GM18498 (cell line): ENCODE data around the gene COL21A1.

Source experiments
- ATAC-seq: cut with Tn5 transposase; IDR thresholded peaks from one replicate; pipeline ENCODE4 v1.9.1; 2021; ENCODE audit warnings: mild to moderate bottlenecking, moderate library complexity; ENCODE audit not compliant: unreplicated experiment

COL21A1 gene

GRCh38 chr6:56193846-56194245 is 53.5 kb downstream of the COL21A1 start:
- ATAC-seq, result no peak

DNA sequence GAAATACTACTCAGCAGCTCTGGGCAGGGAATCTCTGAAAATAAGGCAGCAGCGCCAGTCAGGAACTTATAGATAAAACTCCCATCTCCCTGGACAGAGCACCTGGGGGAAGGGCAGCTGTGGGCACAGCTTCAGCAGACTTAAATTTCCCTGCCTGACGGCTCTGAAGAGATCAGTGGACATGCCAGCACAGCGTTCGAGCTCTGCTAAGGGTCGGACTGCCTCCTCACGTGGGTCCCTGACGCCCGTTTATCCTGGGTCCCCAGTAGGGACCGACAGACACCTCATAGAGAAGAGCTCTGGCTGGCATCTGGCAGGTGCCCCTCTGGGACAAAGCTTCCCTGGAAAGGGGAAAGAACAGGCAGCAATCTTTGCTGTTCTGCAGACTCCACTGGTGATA is 59.0 kb downstream of the COL21A1 start:
- no peak for ATAC-seq

DNA sequence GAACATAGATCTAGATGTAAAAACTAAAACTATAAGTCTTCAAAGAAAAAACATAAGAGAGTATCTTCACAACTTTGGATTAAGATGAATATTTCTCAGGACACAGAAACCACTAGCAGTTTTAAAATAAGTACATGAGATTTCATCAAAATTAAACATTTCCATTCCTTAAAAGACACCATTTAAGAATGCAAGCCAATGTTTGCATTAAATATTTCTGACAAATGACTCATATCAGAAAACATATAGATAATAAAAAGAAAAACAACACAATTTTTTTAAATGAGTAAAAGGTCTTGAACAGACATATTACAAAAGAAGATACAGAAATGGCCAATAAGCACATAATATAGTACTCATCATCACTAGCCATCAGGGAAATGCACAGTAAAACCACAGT is 59.7 kb downstream of the COL21A1 start:
- no peak for ATAC-seq

DNA sequence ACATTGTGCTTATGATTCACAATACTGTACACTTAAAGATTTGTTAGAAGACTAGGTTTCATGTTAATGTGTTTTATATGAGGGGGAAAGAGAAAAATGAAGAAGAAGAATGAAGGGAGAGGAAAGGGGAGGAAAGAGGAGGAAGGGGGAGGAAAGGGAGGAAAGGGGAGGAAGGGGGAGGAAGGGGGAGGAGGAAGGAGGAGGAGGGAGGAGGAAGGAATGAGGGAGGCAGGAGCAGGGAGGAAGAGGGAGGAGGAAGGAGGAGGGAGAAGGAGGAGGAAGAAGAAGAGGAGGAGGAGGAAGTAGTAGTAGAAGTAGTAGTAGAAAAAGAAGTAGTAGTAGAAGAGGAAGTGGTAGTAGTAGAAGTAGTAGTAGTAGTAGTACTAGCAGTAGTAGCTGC is 70.6 kb downstream of the COL21A1 start:
- no peak for ATAC-seq

- ATAC-seq, result no peak
Measured at GRCh38 chr6:56173228-56173627, 74.2 kb downstream of the COL21A1 start.

GRCh38 chr6:56172144-56172543 is 75.2 kb downstream of the COL21A1 start:
- no peak for ATAC-seq

GRCh38 chr6:56169366-56169765 is 78.0 kb downstream of the COL21A1 start:
- no peak for ATAC-seq

- ATAC-seq, result no peak
Measured at GRCh38 chr6:56168596-56168995, 78.8 kb downstream of the COL21A1 start.

DNA sequence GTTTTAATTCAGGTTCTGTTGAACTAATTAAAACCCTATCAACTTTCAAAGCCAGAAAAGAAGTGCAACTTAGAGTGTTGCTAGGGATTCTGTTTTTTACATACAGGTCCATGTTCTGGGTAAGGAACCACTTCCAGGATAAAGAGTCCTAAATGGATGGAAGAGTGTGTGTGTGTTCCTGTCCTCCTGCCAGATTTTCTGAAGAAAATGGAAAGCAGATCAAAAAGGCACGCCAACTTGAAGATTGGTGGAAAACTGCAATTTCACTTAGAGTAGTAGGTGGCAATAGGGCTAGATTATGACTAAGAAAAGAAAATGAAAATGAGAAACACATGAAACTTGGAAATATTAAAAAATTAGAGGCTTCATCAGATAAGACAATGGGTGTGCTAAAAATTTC is 85.3 kb downstream of the COL21A1 start:
- ATAC-seq, result no peak

DNA sequence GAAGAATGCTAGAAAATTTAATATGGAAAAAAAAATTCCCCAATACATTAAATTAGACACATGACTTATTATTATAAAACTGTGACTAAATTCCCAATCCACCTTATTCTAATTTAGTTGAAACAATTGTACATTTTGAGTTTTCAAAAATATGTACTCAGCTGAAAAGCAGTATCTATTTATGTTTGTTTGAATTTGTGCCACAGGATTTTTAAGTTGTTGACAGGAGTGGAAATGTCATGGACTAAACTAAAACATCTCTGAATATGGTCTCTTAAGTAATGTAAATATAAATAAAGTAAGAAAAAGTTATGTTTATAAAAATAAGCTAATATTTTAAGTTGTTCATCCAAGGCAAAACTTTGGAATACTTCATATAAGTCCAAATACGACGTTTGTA is 86.9 kb downstream of the COL21A1 start:
- ATAC-seq, result no peak

GRCh38 chr6:56158571-56158970 is 88.8 kb downstream of the COL21A1 start:
- no peak for ATAC-seq

DNA sequence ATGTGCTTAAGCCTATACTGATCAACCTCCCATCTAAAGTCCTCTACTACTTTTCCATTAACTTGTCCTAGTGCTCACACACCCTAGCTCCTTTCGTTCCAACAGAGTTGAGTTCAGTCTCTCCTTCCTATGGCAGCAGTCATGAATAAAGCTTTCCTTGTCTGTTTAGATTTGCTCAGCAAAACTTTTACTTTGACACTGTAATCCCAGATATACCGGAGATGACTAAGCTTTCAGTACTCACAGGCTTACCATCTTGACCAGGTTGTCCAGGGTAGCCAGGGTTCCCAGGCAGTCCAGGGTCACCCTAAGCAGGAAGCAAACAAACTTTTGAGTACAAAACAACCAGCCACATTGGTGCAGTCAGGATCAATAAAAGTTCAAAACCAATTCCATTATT is 90.7 kb downstream of the COL21A1 start:
- no peak for ATAC-seq

- ATAC-seq, result no peak
Measured at GRCh38 chr6:56155634-56156141, 91.7 kb downstream of the COL21A1 start.

- ATAC-seq, result no peak
Measured at GRCh38 chr6:56154076-56154475, 93.3 kb downstream of the COL21A1 start.

DNA sequence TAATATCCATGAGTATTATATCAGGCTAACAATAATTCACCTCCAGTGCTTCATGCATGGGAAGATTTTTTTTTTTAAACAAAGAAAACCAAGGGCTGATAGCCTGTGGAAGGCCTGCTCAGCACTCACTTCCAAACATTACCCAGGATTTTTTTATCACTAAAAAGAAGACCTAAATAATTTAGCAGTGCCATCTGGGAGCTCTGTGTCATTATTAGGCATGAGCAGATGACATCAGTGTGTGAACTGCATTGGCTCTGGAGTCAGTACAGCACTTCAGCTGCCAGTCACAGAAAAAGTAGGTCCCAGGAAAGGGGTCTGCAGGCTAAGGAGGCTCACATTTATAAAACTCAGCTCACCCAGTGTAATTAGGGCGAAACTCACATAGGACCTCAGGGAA is 94.8 kb downstream of the COL21A1 start:
- no peak for ATAC-seq

DNA sequence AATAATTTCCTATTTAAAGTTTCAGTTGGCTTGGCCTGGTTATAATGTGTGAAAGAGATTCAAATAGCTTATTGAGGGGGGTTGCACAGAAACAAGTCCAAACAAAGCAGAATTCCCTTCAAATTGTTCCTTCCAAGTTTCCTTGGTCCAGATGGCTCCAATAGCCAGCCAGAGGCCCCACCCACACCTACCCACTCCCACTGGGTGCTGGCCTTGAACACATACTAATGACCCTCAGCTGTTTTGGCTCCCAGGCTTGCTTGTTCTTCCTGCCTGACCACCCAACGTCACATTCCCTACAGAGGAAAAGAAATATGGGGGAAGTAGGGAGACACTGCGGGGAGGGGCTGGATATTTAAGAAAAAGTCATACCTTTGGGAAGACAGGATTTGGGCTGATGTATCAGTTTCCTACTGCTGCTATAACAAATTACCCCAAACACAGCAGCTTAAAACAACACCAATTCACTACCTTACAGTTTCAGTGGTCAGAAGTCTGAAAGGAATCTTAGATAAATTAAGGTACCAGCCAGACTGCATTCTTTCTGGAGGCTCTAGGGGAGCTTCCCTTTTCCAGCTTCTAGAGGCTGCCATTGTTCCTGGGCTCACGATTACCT is 95.7 kb downstream of the COL21A1 start:
- ATAC-seq, result no peak

DNA sequence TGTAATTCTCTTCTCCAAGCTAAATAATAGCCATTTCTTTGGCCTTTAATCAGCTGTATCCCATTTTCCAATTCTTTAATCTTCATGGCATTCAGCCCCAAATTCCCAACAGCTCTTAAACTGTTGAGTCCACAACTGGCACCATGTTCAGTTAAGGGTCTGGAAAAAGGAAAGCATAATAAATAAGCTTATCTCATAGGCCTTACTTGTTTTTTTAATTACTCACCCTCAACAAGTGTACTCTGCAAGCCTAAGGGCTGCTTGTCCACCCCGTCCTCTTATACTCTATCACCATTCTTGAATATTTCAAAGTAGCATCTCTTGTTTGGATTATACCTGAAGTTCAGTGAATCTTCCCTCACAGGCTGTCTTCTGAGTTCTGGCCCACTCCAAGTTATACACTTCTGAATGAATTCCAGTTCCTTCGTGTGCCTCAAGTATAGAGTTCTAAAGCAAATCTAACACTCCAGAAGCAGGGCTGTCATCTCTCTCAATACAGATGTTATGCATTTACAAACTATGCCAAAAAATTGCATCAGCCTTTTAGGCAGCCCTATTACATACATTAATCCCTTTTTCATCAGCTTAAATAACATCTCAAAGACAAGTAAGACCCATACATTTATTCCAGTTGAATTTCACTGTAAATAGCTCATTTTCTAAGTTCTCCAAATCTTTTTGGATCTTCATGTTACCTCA is 98.7 kb downstream of the COL21A1 start:
- no peak for ATAC-seq

GRCh38 chr6:56147766-56148165 is 99.6 kb downstream of the COL21A1 start:
- ATAC-seq, result no peak

DNA sequence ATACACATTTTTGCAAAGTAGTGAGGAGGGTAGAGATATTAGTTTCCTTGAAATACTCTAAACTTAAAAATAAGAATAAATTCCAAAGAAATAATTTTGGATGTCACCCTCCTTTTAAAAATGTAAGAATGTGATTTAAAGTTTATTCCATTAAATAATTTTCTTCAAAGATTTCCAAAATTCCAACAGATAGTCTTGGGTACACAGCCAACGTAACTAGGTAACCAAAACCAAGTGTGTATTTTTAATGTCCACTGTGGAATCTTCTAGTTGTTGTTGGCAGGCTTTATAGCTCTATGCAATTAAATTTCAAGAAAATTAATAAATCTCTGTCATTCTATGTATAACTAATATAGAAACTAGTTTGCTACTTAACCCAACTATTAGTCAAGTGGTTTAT is 101.3 kb downstream of the COL21A1 start:
- no peak for ATAC-seq

DNA sequence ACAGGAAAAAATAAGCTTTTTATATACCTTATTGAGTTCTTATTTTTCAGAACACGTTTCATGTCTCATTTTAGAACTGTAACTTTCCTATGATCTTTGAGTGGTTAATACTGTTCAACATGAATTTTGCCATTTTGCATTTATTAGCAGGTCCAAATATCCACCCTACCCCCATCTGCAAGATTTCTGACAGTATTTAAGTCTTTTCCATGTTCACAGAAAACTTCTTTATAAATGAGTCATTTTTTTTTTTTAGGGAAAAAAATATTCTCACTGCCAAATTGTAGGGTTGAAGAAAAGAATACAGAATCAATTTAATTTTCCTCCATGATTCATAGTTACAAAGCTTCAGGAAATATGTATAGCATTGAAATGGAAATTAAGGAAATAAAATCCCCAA is 101.8 kb downstream of the COL21A1 start:
- ATAC-seq, result no peak

GRCh38 chr6:56144538-56145324 is 102.6 kb downstream of the COL21A1 start:
- no peak for ATAC-seq

DNA sequence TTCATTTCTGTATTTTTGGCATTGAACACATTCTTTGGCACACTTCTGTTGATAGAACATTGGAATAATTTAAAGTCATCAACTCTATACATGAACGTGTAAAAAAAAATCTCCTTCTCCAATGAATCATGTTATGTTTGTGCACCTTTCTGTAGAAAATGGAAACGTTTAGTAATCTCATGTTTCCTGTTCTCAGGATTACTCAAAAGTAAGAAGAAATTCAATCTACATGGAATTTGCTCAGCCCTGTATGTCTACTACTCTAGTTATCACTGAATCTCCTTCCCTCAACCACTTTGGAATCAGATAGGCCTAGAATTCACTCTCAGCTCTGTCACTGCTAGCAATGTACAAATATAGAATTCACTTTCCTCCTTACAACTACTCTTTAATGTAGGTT is 103.6 kb downstream of the COL21A1 start:
- ATAC-seq, result no peak
